ENCODE results near the gene DONSON.

DNA sequence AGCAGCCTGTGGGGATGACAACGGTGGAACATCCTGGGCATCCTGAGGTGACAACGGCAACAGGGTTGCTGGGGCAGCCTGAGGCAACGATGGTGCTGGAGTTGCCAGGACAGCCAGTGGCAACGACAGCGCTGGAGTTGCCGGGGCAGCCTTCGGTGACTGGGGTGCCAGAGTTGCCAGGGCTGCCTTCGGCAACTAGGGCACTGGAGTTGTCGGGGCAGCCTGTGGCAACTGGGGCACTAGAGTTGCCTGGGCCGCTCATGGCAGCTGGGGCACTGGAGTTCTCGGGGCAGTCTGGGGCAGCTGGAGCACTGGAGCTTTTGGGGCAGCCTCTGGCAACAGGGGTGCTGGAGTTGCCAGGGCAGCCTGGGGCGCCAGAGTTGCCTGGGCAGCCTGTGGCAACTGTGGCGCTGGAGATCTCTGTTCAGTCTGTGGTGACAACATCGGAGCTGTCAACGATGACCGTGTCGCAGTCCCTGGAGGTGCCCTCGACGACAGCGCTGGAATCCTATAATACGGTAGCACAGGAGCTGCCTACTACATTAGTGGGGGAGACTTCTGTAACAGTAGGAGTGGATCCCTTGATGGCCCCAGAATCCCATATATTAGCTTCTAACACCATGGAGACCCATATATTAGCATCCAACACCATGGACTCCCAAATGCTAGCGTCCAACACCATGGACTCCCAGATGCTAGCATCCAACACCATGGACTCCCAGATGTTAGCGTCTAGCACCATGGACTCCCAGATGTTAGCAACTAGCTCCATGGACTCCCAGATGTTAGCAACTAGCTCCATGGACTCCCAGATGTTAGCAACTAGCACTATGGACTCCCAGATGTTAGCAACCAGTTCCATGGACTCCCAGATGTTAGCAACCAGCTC is 37.5 kb downstream of the DONSON start:
- TF ChIP-seq, protein P1, sequence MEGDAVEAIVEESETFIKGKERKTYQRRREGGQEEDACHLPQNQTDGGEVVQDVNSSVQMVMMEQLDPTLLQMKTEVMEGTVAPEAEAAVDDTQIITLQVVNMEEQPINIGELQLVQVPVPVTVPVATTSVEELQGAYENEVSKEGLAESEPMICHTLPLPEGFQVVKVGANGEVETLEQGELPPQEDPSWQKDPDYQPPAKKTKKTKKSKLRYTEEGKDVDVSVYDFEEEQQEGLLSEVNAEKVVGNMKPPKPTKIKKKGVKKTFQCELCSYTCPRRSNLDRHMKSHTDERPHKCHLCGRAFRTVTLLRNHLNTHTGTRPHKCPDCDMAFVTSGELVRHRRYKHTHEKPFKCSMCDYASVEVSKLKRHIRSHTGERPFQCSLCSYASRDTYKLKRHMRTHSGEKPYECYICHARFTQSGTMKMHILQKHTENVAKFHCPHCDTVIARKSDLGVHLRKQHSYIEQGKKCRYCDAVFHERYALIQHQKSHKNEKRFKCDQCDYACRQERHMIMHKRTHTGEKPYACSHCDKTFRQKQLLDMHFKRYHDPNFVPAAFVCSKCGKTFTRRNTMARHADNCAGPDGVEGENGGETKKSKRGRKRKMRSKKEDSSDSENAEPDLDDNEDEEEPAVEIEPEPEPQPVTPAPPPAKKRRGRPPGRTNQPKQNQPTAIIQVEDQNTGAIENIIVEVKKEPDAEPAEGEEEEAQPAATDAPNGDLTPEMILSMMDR (IDR thresholded peaks at IDR 0.05): no peak
- TF ChIP-seq POLR2A (IDR thresholded peaks at IDR 0.05): no peak
